SHP77 treated with DMSO at 0.1 percent for 48 hours (cell line): ENCODE measurements around the gene TCIRG1.
"Not testable (repeated sequence)": the region's sequence is repeated elsewhere in the genome, so short reads cannot be mapped to it uniquely, and the experiment has no call there.

ENCODE experiments used
- DNase-seq: peaks from one replicate; lab custom pipeline; 2025; lab: John Stamatoyannopoulos, UW

TCIRG1 gene

GRCh38 chr11:68038718-68039525 lies at the start of gene TCIRG1:
Gene TCIRG1, plus strand, starts transcription at chr11:68039025. Its CDS starts 2,247 bp downstream, at chr11:68041272.
- peak; percentile 22 for DNase-seq

GRCh38 chr11:67990546-67991346 lies 48.1 kb upstream of the TCIRG1 start:
- DNase-seq: not testable (repeated sequence)

- DNase-seq: not testable (repeated sequence)
Observed at GRCh38 chr11:67991347-67992121, 47.3 kb upstream of the TCIRG1 start.

- DNase-seq: peak; percentile 53
Observed at GRCh38 chr11:67993821-67994220, 45.0 kb upstream of the TCIRG1 start.

GRCh38 chr11:67994387-67994786 lies 44.4 kb upstream of the TCIRG1 start:
- DNase-seq: not testable (repeated sequence)

- not testable (repeated sequence) for DNase-seq
Observed at GRCh38 chr11:67995129-67995528, 43.7 kb upstream of the TCIRG1 start.

- not testable (repeated sequence) for DNase-seq
Observed at GRCh38 chr11:67995579-67995978, 43.2 kb upstream of the TCIRG1 start.

GRCh38 chr11:67996051-67996450 lies 42.8 kb upstream of the TCIRG1 start:
- no peak for DNase-seq

GRCh38 chr11:67996622-67997474 lies 42.0 kb upstream of the TCIRG1 start:
- peak; percentile 82 for DNase-seq

GRCh38 chr11:67997475-67997921 lies 41.3 kb upstream of the TCIRG1 start:
- no peak for DNase-seq

- DNase-seq: no peak
Observed at GRCh38 chr11:67998150-67999045, 40.4 kb upstream of the TCIRG1 start.

GRCh38 chr11:67999201-67999629 lies 39.6 kb upstream of the TCIRG1 start:
- DNase-seq: no peak

- no peak for DNase-seq
Observed at GRCh38 chr11:67999704-68000103, 39.1 kb upstream of the TCIRG1 start.

GRCh38 chr11:68002575-68002937 lies 36.3 kb upstream of the TCIRG1 start:
- no peak for DNase-seq

GRCh38 chr11:68002938-68003845 lies 35.6 kb upstream of the TCIRG1 start:
- DNase-seq: no peak

- DNase-seq: peak; percentile 20
Observed at GRCh38 chr11:68003846-68004550, 34.8 kb upstream of the TCIRG1 start, which contains the start of gene UNC93B1. Gene UNC93B1, minus strand, starts transcription at chr11:68004097. Its CDS starts 54 bp downstream, at chr11:68004043.

GRCh38 chr11:68004551-68005335 lies 34.1 kb upstream of the TCIRG1 start:
- DNase-seq: no peak
